Stimulated activated naive CD4-positive, alpha-beta T cell treated with Interleukin-2 at 50 U/mL for 16 hours (primary cell): ENCODE results near the gene METTL18.
"Not testable (repeated sequence)": the region's sequence is repeated elsewhere in the genome, so short reads cannot be mapped to it uniquely, and the experiment has no call there.

Experiments
- DNase-seq: peaks from one replicate; lab custom pipeline; 2025; lab: John Stamatoyannopoulos, UW

Gene METTL18

GRCh38 chr1:169794530-169795416, at the start of gene METTL18:
Gene METTL18 (minus strand): TSS chr1:169794907. CDS start chr1:169793695, 1,212 bp downstream.
- DNase-seq, result peak; percentile 90

GRCh38 chr1:169838942-169839341, 44.2 kb upstream of the METTL18 start:
- no peak for DNase-seq

GRCh38 chr1:169836198-169836597, 41.5 kb upstream of the METTL18 start:
- no peak for DNase-seq

GRCh38 chr1:169835647-169836046, 40.9 kb upstream of the METTL18 start:
- no peak for DNase-seq

- DNase-seq, result no peak
These were observed 40.2 kb upstream of the METTL18 start for GRCh38 chr1:169834869-169835268.

- no peak for DNase-seq
These were observed 38.6 kb upstream of the METTL18 start for GRCh38 chr1:169833179-169833901.

- no peak for DNase-seq
These were observed 35.0 kb upstream of the METTL18 start for GRCh38 chr1:169829671-169830070.

GRCh38 chr1:169824153-169824552, 29.4 kb upstream of the METTL18 start:
- no peak for DNase-seq

- no peak for DNase-seq
These were observed 26.8 kb upstream of the METTL18 start for GRCh38 chr1:169821500-169821899.

- no peak for DNase-seq
These were observed 21.9 kb upstream of the METTL18 start for GRCh38 chr1:169816617-169817016.

GRCh38 chr1:169814265-169814664, 19.6 kb upstream of the METTL18 start:
- no peak for DNase-seq

- DNase-seq, result no peak
These were observed 17.4 kb upstream of the METTL18 start for GRCh38 chr1:169812131-169812530.

GRCh38 chr1:169811418-169812035, 16.8 kb upstream of the METTL18 start:
- DNase-seq, result not testable (repeated sequence)

- no peak for DNase-seq
These were observed 14.8 kb upstream of the METTL18 start for GRCh38 chr1:169809370-169810095.

- no peak for DNase-seq
These were observed 10.2 kb upstream of the METTL18 start for GRCh38 chr1:169804941-169805340.

GRCh38 chr1:169802888-169803287, 8.2 kb upstream of the METTL18 start:
- no peak for DNase-seq

- no peak for DNase-seq
These were observed 2.6 kb upstream of the METTL18 start for GRCh38 chr1:169797281-169797680.

- no peak for DNase-seq
These were observed 1.6 kb upstream of the METTL18 start for GRCh38 chr1:169796274-169796810.

GRCh38 chr1:169795687-169796086, 980 bp upstream of the METTL18 start:
- DNase-seq, result no peak

GRCh38 chr1:169793730-169794129, 977 bp downstream of the METTL18 start:
- DNase-seq, result no peak

GRCh38 chr1:169788402-169788801, 6.3 kb downstream of the METTL18 start:
- no peak for DNase-seq

GRCh38 chr1:169786974-169787373, 7.7 kb downstream of the METTL18 start:
- DNase-seq, result no peak
